HG03095 (cell line): Measurements from ENCODE around the gene ADGRB2.

ENCODE experiments used
- ATAC-seq: cut with Tn5 transposase; IDR thresholded peaks from one replicate; pipeline ENCODE4 v1.9.1; 2021; ENCODE audit warnings: moderate library complexity; ENCODE audit not compliant: unreplicated experiment

Gene ADGRB2

GRCh38 chr1:31783846-31784245 lies 19.7 kb upstream of the ADGRB2 start:
- ATAC-seq: no peak

GRCh38 chr1:31782421-31783410 lies 18.6 kb upstream of the ADGRB2 start:
- ATAC-seq: no peak

- ATAC-seq: no peak
Measured at GRCh38 chr1:31781756-31782371, 17.7 kb upstream of the ADGRB2 start.

GRCh38 chr1:31781138-31781755 lies 17.1 kb upstream of the ADGRB2 start:
- ATAC-seq: no peak

- ATAC-seq: no peak
Measured at GRCh38 chr1:31780632-31781031, 16.5 kb upstream of the ADGRB2 start.

GRCh38 chr1:31779687-31780086 lies 15.5 kb upstream of the ADGRB2 start:
- no peak for ATAC-seq

GRCh38 chr1:31778763-31779488 lies 14.8 kb upstream of the ADGRB2 start:
- no peak for ATAC-seq

GRCh38 chr1:31776516-31776915 lies 12.4 kb upstream of the ADGRB2 start:
- no peak for ATAC-seq

- ATAC-seq: no peak
Measured at GRCh38 chr1:31776032-31776431, 11.9 kb upstream of the ADGRB2 start.

GRCh38 chr1:31775210-31775999 lies 11.3 kb upstream of the ADGRB2 start:
- ATAC-seq: no peak

GRCh38 chr1:31774495-31774894 lies 10.4 kb upstream of the ADGRB2 start:
- no peak for ATAC-seq

- ATAC-seq: no peak
Measured at GRCh38 chr1:31773861-31774260, 9.7 kb upstream of the ADGRB2 start.

- ATAC-seq: no peak
Measured at GRCh38 chr1:31772669-31773248, 8.6 kb upstream of the ADGRB2 start.

GRCh38 chr1:31771891-31772668 lies 7.9 kb upstream of the ADGRB2 start:
- ATAC-seq: no peak

- ATAC-seq: no peak
Measured at GRCh38 chr1:31769720-31770390, 5.7 kb upstream of the ADGRB2 start.

- ATAC-seq: no peak
Measured at GRCh38 chr1:31768939-31769704, 5.0 kb upstream of the ADGRB2 start.

- ATAC-seq: no peak
Measured at GRCh38 chr1:31768407-31768907, 4.3 kb upstream of the ADGRB2 start.

- no peak for ATAC-seq
Measured at GRCh38 chr1:31767225-31767624, 3.1 kb upstream of the ADGRB2 start.
